Osteoblast (primary cell): ENCODE data around the gene LAGE3. TPM values are rescaled to one million over a fixed set of nuclear protein-coding genes. Genes with fewer than 3 reads are reported as not detected.
A peak's percentile ranks its signal among the peaks of the same experiment; 100 is the strongest.

ENCODE experiments used
- DNase-seq: peaks from one replicate; pipeline ENCODE4 v3.0.0; 2011; ENCODE audit warnings: low spot score, mixed read lengths; ENCODE audit not compliant: insufficient read length; ENCODE audit errors: missing footprints
- H2AFZ ChIP-seq: 2 replicates; pipeline ENCODE4 v1.6.0; 2011; ENCODE audit warnings: mild to moderate bottlenecking, low read length
- H3K27ac ChIP-seq: 2 replicates; pipeline ENCODE4 v1.5.1; 2011; ENCODE audit warnings: mild to moderate bottlenecking, low read depth, low read length, moderate library complexity
- H3K27me3 ChIP-seq: 2 replicates; pipeline ENCODE4 v1.6.0; 2012; ENCODE audit warnings: mild to moderate bottlenecking, control low read depth, inconsistent platforms, low read length, moderate library complexity; ENCODE audit not compliant: insufficient read depth
- H3K36me3 ChIP-seq: 2 replicates; pipeline ENCODE4 v1.5.1; 2011; ENCODE audit warnings: mild to moderate bottlenecking, low read length, control low read depth, moderate library complexity; ENCODE audit not compliant: insufficient read depth
- H3K4me1 ChIP-seq: 2 replicates; pipeline ENCODE4 v1.5.1; 2011; ENCODE audit warnings: mild to moderate bottlenecking, low read length, control low read depth, moderate library complexity; ENCODE audit not compliant: insufficient read depth
- H3K4me2 ChIP-seq: 2 replicates; pipeline ENCODE4 v1.6.0; 2011; ENCODE audit warnings: mild to moderate bottlenecking, low read length; ENCODE audit not compliant: insufficient read depth
- H3K4me3 ChIP-seq: fragments of 200-600 bp; sonication (generic); 3 replicates; pipeline ENCODE4 v1.5.1; 2012; ENCODE audit warnings: mild to moderate bottlenecking, low read length, inconsistent platforms; ENCODE audit not compliant: insufficient read depth
- H3K79me2 ChIP-seq: 2 replicates; pipeline ENCODE4 v1.6.0; 2012; ENCODE audit warnings: mild to moderate bottlenecking, low read length, control low read depth, inconsistent platforms; ENCODE audit not compliant: insufficient read depth
- H3K9me3 ChIP-seq: 2 replicates; pipeline ENCODE4 v1.5.1; 2011; ENCODE audit warnings: low read depth, low read length, control low read depth
- H4K20me1 ChIP-seq: 2 replicates; pipeline ENCODE4 v1.6.0; 2012; ENCODE audit warnings: mild to moderate bottlenecking, low read length, control low read depth; ENCODE audit not compliant: insufficient read depth
- CTCF ChIP-seq: IDR thresholded peaks from 2 replicates; pipeline ENCODE4 v1.5.1; 2011; ENCODE audit warnings: mild to moderate bottlenecking, low read depth, low read length, moderate library complexity; ENCODE audit errors: extremely low read depth
- total RNA-seq: library from RNA; depleted of rRNA; stranded (reverse); fragments of >200 nt; gene quantifications from 2 replicates; pipeline ENCODE4 v1.2.3, GENCODE V29; 2012

LAGE3 gene
- total RNA-seq, 1 donor, result 21.7 TPM

GRCh38 chrX:154484255-154485149, 5.4 kb upstream of the LAGE3 start:
- no peak overlapping the region for H3K4me2 ChIP-seq
- peaks cover 6% of the 10 kb centered on the region for H3K4me1 ChIP-seq
- no peak for TF ChIP-seq CTCF
- no peak overlapping the region for H3K4me3 ChIP-seq
- H3K79me2 ChIP-seq, result peaks cover 20% of the 10 kb centered on the region
- no peak overlapping the region for H2AFZ ChIP-seq
- peaks cover 7% of the 10 kb centered on the region for H4K20me1 ChIP-seq
- no peaks in the 10 kb centered on the region for H3K27me3 ChIP-seq
- no peak overlapping the region for H3K27ac ChIP-seq
- H3K9me3 ChIP-seq, result no peaks in the 10 kb centered on the region
- DNase-seq, result peak; percentile 91
- H3K36me3 ChIP-seq, result peaks cover 20% of the 10 kb centered on the region

GRCh38 chrX:154483325-154483724, 4.2 kb upstream of the LAGE3 start:
- DNase-seq, result peak; percentile 80
- Histone ChIP-seq H3K36me3 (peaks cover 19% of the 10 kb centered on the region), H2AFZ (no peak overlapping the region), H3K27ac (no peak overlapping the region), H3K4me1 (no peaks in the 10 kb centered on the region), H3K27me3 (no peaks in the 10 kb centered on the region), H3K79me2 (peaks cover 12% of the 10 kb centered on the region), H3K9me3 (no peaks in the 10 kb centered on the region), H4K20me1 (no peaks in the 10 kb centered on the region), H3K4me2 (no peak overlapping the region), H3K4me3 (no peak overlapping the region)
- no peak for TF ChIP-seq CTCF

GRCh38 chrX:154482786-154483185, 3.7 kb upstream of the LAGE3 start:
- H4K20me1 ChIP-seq, result no peaks in the 10 kb centered on the region
- H3K79me2 ChIP-seq, result peaks cover 11% of the 10 kb centered on the region
- no peak overlapping the region for H2AFZ ChIP-seq
- no peak overlapping the region for H3K4me3 ChIP-seq
- no peaks in the 10 kb centered on the region for H3K27me3 ChIP-seq
- H3K4me1 ChIP-seq, result no peaks in the 10 kb centered on the region
- peaks cover 13% of the 10 kb centered on the region for H3K36me3 ChIP-seq
- H3K27ac ChIP-seq, result no peak overlapping the region
- TF ChIP-seq CTCF, result no peak
- H3K4me2 ChIP-seq, result no peak overlapping the region
- DNase-seq, result peak; percentile 65
- H3K9me3 ChIP-seq, result no peaks in the 10 kb centered on the region

- Histone ChIP-seq H3K79me2 (peaks cover 7% of the 10 kb centered on the region), H2AFZ (no peak overlapping the region), H3K36me3 (peaks cover 9% of the 10 kb centered on the region), H3K27me3 (no peaks in the 10 kb centered on the region), H3K4me2 (no peak overlapping the region), H3K4me1 (no peaks in the 10 kb centered on the region), H3K9me3 (no peaks in the 10 kb centered on the region), H3K27ac (no peak overlapping the region), H3K4me3 (no peak overlapping the region), H4K20me1 (no peaks in the 10 kb centered on the region)
- peak; percentile 74 for DNase-seq
- no peak for TF ChIP-seq CTCF
These were observed 3.0 kb upstream of the LAGE3 start for GRCh38 chrX:154481911-154482601.
